GM13976 (cell line): ENCODE results near the gene SLC26A11.

ENCODE experiments used
- DNase-seq: peaks from one replicate; pipeline ENCODE4 v3.0.0; 2012; ENCODE audit warnings: low spot score
- in situ Hi-C: fragments of 300-500 bp; cut with MboI; formaldehyde crosslinking; loops from one replicate; pipeline ENCODE4 v1.12.0; 2022; ENCODE audit warnings: low sequenced_read_pairs, mixed read lengths, inconsistent platforms; ENCODE audit not compliant: unreplicated experiment
- TF ChIP-seq, protein P1 (sequence below): IDR thresholded peaks from 2 replicates; pipeline ENCODE4 v1.5.1; 2012; ENCODE audit warnings: borderline replicate concordance, mild to moderate bottlenecking; ENCODE audit not compliant: insufficient read depth; ENCODE audit errors: extremely low read depth, missing control alignments, control extremely low read depth

Gene SLC26A11

GRCh38 chr17:80227666-80228065, 7.4 kb downstream of the SLC26A11 start:
- in situ Hi-C loops: no loop called here
- TF ChIP-seq, protein P1, sequence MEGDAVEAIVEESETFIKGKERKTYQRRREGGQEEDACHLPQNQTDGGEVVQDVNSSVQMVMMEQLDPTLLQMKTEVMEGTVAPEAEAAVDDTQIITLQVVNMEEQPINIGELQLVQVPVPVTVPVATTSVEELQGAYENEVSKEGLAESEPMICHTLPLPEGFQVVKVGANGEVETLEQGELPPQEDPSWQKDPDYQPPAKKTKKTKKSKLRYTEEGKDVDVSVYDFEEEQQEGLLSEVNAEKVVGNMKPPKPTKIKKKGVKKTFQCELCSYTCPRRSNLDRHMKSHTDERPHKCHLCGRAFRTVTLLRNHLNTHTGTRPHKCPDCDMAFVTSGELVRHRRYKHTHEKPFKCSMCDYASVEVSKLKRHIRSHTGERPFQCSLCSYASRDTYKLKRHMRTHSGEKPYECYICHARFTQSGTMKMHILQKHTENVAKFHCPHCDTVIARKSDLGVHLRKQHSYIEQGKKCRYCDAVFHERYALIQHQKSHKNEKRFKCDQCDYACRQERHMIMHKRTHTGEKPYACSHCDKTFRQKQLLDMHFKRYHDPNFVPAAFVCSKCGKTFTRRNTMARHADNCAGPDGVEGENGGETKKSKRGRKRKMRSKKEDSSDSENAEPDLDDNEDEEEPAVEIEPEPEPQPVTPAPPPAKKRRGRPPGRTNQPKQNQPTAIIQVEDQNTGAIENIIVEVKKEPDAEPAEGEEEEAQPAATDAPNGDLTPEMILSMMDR: no peak
- DNase-seq: no peak

DNA sequence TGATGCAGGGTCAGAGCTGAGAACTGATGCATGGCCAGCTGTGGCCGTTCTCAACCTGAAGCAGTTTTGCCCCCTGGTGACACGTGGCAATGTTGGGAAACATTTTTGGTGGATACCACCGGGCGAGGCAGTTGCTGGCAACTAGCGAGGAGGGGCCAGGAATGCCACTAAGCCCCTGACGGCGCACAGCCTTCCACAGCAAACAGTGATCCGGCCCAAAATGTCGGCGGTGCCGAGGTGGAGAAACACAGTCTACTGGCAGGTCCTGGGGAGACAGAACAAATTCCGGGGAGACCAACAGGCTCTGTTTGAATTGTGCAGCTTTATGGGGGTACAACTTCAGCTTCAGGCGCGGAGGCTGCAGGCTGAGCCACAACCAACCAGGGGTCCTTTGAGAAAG, 8.2 kb downstream of the SLC26A11 start:
- in situ Hi-C loops: no loop called here
- DNase-seq: no peak
- TF ChIP-seq, protein P1: no peak

DNA sequence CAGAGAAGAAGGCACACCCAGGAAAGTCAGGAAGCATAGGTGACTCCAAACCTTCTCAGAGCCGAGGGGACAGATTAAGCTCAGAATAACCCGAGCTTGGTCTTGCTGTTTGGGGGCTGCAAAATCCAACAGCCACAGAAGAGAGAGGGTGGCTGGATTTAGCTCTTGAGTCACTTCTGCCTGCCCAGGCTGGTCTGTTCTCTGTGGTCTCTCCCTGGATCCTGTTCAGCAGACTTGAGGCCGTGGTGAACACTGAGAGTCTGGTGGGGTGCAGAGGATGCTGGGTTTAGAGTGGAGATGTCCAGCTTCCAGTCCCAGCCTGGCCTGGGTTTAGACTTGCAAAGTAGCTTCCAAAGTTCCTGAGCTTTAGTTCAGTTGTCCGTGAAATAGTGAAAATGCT, 8.8 kb downstream of the SLC26A11 start:
- DNase-seq: no peak
- TF ChIP-seq, protein P1: no peak
- in situ Hi-C loops: no loop called here

GRCh38 chr17:80232438-80232837, 12.2 kb downstream of the SLC26A11 start:
- in situ Hi-C loops: no loop called here
- TF ChIP-seq, protein P1: no peak
- no peak for DNase-seq

- TF ChIP-seq, protein P1: no peak
- DNase-seq: no peak
- in situ Hi-C loops: no loop called here
Observed at GRCh38 chr17:80233202-80233601, 13.0 kb downstream of the SLC26A11 start.

DNA sequence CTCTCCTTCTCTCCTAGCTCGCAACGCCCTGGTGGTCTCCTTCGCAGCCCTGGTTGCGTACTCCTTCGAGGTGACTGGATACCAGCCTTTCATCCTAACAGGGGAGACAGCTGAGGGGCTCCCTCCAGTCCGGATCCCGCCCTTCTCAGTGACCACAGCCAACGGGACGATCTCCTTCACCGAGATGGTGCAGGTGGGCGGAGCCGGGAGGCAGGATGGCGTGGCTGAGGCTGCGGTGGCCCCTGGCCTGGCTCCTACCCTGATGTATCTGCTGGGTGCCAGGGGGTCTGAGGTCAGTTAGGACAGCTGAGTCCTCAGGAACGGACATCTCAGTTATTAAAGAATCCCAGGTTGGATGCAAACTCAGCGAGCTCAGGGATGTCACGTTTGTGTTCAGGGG, 16.7 kb downstream of the SLC26A11 start:
- in situ Hi-C loops: no loop called here
- no peak for DNase-seq
- TF ChIP-seq, protein P1: no peak

GRCh38 chr17:80237386-80237785, 17.2 kb downstream of the SLC26A11 start:
- in situ Hi-C loops: no loop called here
- TF ChIP-seq, protein P1: no peak
- no peak for DNase-seq
